ENCODE results near the gene SCRT2.

SCRT2 gene

DNA sequence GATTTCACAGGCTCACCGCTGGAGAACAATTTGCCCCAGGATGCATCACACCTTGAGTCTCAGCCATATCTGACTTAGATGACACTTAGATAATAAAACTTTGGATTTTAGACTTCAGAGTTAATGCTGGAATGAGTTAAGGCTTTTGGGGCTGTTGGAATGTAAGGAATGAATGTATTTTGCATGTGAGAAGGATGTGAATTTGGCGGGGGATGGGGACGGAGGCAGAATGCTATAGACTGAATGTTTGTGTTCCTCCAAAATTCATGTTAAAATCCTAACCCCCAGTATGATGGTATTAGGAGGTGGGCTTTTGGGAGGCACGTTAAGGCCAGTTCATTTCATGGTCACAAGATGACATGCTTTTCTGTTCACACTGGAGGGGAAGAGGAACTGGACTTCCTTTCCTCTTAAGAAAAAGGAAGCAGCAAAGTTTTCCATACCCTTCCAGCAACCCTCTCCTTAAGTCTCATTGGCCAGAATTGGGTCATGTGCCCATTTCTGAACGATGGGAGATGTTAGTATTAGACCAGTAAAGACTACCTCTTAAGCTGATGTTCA is 16.8 kb downstream of the SCRT2 start:
- no peak overlapping the region for H3K4me3 ChIP-seq (ENCODE audit: low read depth in 1 of 2, low read length in 2 of 2)
- no peaks in the 10 kb centered on the region for H4K20me1 ChIP-seq (ENCODE audit: insufficient read depth, low read length)
- no peak for TF ChIP-seq EZH2 (IDR thresholded peaks at IDR 0.05; ENCODE audit: borderline replicate concordance, low read depth, low read length, severe bottlenecking)
- TF ChIP-seq, protein P1, sequence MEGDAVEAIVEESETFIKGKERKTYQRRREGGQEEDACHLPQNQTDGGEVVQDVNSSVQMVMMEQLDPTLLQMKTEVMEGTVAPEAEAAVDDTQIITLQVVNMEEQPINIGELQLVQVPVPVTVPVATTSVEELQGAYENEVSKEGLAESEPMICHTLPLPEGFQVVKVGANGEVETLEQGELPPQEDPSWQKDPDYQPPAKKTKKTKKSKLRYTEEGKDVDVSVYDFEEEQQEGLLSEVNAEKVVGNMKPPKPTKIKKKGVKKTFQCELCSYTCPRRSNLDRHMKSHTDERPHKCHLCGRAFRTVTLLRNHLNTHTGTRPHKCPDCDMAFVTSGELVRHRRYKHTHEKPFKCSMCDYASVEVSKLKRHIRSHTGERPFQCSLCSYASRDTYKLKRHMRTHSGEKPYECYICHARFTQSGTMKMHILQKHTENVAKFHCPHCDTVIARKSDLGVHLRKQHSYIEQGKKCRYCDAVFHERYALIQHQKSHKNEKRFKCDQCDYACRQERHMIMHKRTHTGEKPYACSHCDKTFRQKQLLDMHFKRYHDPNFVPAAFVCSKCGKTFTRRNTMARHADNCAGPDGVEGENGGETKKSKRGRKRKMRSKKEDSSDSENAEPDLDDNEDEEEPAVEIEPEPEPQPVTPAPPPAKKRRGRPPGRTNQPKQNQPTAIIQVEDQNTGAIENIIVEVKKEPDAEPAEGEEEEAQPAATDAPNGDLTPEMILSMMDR (IDR thresholded peaks at IDR 0.05; ENCODE audit: borderline replicate concordance, extremely low read depth, low read length, poor library complexity, severe bottlenecking) = no peak
- H3K9ac ChIP-seq (ENCODE audit: low read depth, low read length) = no peak overlapping the region
- no peaks in the 10 kb centered on the region for H3K36me3 ChIP-seq (ENCODE audit: insufficient read depth, low read length)
- H3K79me2 ChIP-seq (ENCODE audit: insufficient read depth, low read length) = no peaks in the 10 kb centered on the region
- no peaks in the 10 kb centered on the region for H3K4me1 ChIP-seq (ENCODE audit: insufficient read depth, low read length)
- no peak overlapping the region for H3K4me2 ChIP-seq (ENCODE audit: insufficient read depth, low read length)
- ATAC-seq (ENCODE audit: insufficient read depth, low read depth) = no peak
- H3K9me3 ChIP-seq (ENCODE audit: insufficient read depth, low read length, severe bottlenecking) = no peaks in the 10 kb centered on the region
- DNase-seq = no peak
- H2AFZ ChIP-seq (ENCODE audit: low read depth, low read length) = no peak overlapping the region
- H3K27me3 ChIP-seq (ENCODE audit: insufficient read depth, low read length, poor library complexity) = peaks cover 26% of the 10 kb centered on the region
- no peak overlapping the region for H3K27ac ChIP-seq (ENCODE audit: low read length)

DNA sequence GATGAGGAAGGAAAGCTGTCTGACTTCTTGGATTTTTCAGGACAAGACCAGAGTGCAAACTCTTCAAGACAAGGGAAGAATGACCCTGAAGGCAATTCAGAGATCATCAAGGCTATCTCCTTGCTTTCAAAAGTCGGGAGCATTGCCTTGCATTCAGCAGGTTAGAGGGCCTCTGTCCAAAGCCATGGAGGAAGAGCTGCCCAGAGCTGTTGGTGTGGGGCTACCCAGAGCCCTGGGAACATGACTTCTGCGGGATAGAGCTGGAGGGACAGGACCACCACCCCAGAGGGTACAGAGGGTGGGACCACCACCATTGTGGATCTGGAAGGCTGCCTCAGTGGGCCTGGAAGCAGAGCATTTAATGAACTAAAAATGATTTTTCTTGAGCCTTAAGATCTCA is 17.4 kb downstream of the SCRT2 start:
- Histone ChIP-seq H3K27me3 (ENCODE audit: insufficient read depth, low read length, poor library complexity) (peaks cover 26% of the 10 kb centered on the region), H2AFZ (ENCODE audit: low read depth, low read length) (no peak overlapping the region), H3K9ac (ENCODE audit: low read depth, low read length) (no peak overlapping the region), H3K4me3 (ENCODE audit: low read depth in 1 of 2, low read length in 2 of 2) (no peak overlapping the region), H3K36me3 (ENCODE audit: insufficient read depth, low read length) (no peaks in the 10 kb centered on the region), H4K20me1 (ENCODE audit: insufficient read depth, low read length) (no peaks in the 10 kb centered on the region), H3K27ac (ENCODE audit: low read length) (no peak overlapping the region), H3K9me3 (ENCODE audit: insufficient read depth, low read length, severe bottlenecking) (no peaks in the 10 kb centered on the region), H3K4me1 (ENCODE audit: insufficient read depth, low read length) (no peaks in the 10 kb centered on the region), H3K4me2 (ENCODE audit: insufficient read depth, low read length) (no peak overlapping the region), H3K79me2 (ENCODE audit: insufficient read depth, low read length) (no peaks in the 10 kb centered on the region)
- ATAC-seq (ENCODE audit: insufficient read depth, low read depth) = no peak
- no peak for TF ChIP-seq EZH2 (IDR thresholded peaks at IDR 0.05; ENCODE audit: borderline replicate concordance, low read depth, low read length, severe bottlenecking)
- TF ChIP-seq, protein P1 (IDR thresholded peaks at IDR 0.05; ENCODE audit: borderline replicate concordance, extremely low read depth, low read length, poor library complexity, severe bottlenecking) = no peak
- DNase-seq = no peak

DNA sequence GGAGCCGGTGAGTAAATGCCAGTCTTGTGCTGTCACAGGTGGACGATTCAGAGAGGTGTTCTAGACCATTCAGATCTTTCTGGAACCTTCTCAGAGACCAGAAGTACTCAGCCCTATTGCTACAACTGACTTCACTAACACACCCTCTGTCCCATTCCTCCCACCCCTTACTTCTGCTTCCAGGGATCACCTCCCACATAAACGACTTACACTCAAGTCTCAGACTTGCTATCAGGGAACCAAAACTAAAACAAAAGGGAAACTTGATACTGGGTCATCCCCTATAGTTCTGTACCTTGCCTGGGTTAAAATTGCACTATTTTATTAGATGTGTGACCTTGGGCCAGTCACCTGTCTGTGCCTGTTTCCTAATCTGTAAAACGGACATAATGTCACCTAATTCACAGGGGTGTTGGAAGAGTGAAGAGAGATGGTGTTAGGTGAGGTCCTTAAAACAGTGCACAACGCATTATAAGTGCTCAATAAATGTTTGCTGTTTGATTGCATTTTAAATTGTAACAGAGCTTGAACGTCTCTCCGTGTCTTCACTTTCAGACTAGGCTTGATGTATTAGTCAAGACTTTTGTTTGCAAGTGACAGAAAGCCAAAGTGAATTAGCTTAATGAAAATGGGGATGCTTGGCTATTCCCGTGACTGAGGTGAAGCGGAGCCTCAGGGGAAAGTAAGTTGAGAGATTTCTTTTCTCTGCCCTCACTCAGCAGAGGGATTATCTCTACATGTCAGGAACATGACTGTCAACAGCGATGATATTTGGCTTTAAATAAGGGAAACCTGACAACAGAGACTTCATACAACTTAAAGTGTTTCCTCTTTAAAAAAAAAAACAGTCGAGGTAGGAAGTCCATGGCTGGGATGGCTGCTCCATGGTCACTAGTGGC is 19.6 kb downstream of the SCRT2 start:
- no peaks in the 10 kb centered on the region for H3K4me1 ChIP-seq (ENCODE audit: insufficient read depth, low read length)
- no peak overlapping the region for H3K4me2 ChIP-seq (ENCODE audit: insufficient read depth, low read length)
- no peak overlapping the region for H3K27ac ChIP-seq (ENCODE audit: low read length)
- H3K4me3 ChIP-seq (ENCODE audit: low read depth in 1 of 2, low read length in 2 of 2) = no peak overlapping the region
- H3K36me3 ChIP-seq (ENCODE audit: insufficient read depth, low read length) = no peaks in the 10 kb centered on the region
- no peak for DNase-seq
- no peaks in the 10 kb centered on the region for H3K9me3 ChIP-seq (ENCODE audit: insufficient read depth, low read length, severe bottlenecking)
- H2AFZ ChIP-seq (ENCODE audit: low read depth, low read length) = no peak overlapping the region
- H3K9ac ChIP-seq (ENCODE audit: low read depth, low read length) = no peak overlapping the region
- no peaks in the 10 kb centered on the region for H3K79me2 ChIP-seq (ENCODE audit: insufficient read depth, low read length)
- peaks cover 26% of the 10 kb centered on the region for H3K27me3 ChIP-seq (ENCODE audit: insufficient read depth, low read length, poor library complexity)
- no peak for ATAC-seq (ENCODE audit: insufficient read depth, low read depth)
- TF ChIP-seq, protein P1 (IDR thresholded peaks at IDR 0.05; ENCODE audit: borderline replicate concordance, extremely low read depth, low read length, poor library complexity, severe bottlenecking) = no peak
- no peak for TF ChIP-seq EZH2 (IDR thresholded peaks at IDR 0.05; ENCODE audit: borderline replicate concordance, low read depth, low read length, severe bottlenecking)
- no peaks in the 10 kb centered on the region for H4K20me1 ChIP-seq (ENCODE audit: insufficient read depth, low read length)

Measured in DND-41 (cell line).